Left colon (tissue), 2 donors: Measurements from ENCODE around the gene IVD. TPM values are rescaled to one million over a fixed set of nuclear protein-coding genes. Genes with fewer than 3 reads are reported as not detected.

Experiments used
- ATAC-seq: fragments of 200-7000 bp; cut with Tn5 transposase; one replicate; pipeline ENCODE4 v1.9.1; 2020; ENCODE audit warnings: mild to moderate bottlenecking, moderate library complexity
- DNase-seq, 2 donors: peaks; one replicate each; pipeline ENCODE4 v3.0.0-alpha.2; 2020
- intact Hi-C, 2 donors: fragments of 100-400 bp; cut with DNase I in 1 of 2; cut with micrococcal nuclease in 1 of 2; formaldehyde crosslinking; loops; one replicate each; pipeline versions ENCODE4 v1.11.2 to v1.14.0; 2022; cut with DNase I, micrococcal nuclease
- total RNA-seq, 2 donors: library from RNA; stranded (reverse); fragmentation: NEBNext Ultra II Directional; extraction: Animal tissue kit (Norgen Biotek cat#: 25700); gene quantifications; one replicate each; pipeline ENCODE4 v1.2.1, GENCODE V29; 2021
- donor health status: DM: no; HTN: no; CAD: no.
- donor health status: DM: yes; HTN: yes; CAD: no.

The IVD gene
- total RNA-seq, 2 donors from 2014 or later = 68.8 to 71.5 TPM

DNA sequence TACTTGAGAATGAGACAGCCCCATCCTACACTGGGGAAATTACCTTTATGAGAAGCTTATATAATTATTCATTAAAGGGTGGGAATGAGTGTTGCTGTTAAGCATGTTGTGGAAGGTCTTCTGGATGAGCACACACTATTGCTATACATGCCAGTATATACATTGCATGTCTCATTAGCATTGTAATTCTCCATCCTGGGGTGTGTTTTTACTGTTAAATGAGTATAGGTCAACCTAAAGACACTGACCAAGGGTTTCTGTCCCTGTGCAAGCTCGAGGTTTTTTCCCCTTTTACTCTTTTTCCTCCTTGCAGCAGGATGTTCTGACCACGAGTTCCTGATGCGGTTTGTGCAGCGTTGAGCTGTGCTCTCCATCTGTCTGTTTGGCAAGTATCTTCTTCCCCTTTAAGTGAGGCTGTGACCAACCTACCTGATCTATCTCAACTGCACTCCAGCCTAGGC, 7.2 kb upstream of the IVD start:
- no peak for ATAC-seq
- intact Hi-C loops = no loop called here
- peak in 1 of 2 donors; percentile 41 for DNase-seq

DNA sequence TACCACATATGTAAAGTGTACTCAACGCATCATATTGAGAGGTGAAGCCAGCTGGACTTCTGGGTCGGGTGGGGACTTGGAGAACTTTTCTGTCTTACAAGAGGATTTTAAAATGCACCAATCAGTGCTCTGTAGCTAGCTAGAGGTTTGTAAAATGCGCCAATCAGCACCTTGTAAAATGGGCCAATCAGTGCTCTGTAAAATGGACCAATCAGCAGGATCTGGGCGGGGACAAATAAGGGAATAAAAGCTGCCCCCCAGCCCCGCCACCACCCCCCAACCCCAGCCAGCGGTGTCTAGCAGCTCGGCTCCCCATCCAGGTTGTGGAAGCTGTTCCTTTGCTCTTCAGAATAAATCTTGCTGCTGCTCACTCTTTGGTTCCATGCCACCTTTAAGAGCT, 6.2 kb upstream of the IVD start:
- no peak for DNase-seq
- ATAC-seq = no peak
- intact Hi-C loops = no loop called here

DNA sequence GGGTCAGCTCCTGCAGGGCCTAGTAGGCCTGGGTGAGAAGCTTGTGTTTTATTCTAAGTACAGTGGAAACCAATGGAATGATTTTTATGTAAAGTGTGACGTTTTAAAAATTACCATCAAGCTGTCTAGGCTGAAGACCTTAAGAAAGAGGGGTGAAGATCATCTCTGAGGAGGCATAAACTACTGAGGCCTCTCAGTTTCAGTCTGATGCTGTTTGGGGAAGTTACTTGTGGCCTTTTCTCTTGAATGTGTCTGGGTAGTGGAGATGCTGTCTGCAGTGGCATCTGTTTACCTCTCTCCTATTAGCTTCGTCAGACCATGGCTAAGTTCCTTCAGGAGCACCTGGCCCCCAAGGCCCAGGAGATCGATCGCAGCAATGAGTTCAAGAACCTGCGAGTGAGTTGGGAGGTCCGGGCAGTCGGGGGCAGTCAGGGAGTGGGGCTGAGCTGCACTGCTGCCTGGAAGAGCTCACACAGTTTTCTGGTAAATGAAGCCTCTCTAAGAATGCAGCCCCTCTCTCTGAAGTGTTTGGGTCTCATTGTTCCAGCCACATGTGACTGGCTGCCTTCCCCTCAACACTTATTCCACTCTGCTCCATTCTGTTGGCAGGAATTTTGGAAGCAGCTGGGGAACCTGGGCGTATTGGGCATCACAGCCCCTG, 1.9 kb downstream of the IVD start:
- DNase-seq (no peak), ATAC-seq (no peak)
- intact Hi-C loops = no loop called here

DNA sequence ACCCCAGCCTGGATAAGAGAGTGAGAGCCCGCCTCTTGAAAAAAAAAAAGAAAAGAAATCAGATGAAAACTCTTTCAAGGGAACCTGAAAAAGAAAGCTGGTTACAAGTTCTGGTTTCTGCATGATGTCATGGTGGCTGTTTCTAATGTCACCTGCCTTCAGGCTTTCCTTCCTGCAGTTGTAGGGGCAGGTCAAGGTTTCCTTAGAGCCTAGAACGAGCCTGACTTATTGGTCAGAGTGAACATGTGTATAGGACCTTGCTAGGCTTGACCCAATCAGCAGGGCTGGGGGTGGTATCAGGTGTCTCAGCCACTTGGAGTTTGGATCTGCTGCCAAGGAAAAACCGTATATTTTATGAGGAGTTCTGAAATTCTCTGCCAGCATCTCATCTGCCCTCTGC, 3.8 kb downstream of the IVD start:
- ATAC-seq = no peak

DNA sequence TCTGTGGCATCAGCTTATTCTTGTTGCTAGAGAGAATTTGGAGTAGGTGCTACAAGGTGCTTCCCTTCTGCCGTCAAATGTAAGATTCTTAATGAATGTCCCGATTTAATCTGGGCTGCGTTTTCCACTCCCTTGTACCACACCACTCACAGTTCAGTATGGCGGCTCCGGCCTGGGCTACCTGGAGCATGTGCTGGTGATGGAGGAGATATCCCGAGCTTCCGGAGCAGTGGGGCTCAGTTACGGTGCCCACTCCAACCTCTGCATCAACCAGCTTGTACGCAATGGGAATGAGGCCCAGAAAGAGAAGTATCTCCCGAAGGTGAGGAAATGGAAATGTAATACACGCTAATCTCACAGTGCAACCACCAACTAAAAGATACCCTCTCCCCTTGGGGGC, 4.9 kb downstream of the IVD start:
- ATAC-seq (no peak), DNase-seq (no peak)
- intact Hi-C loops = loop anchor here in 1 of 2 donors (10.0 kb wide), 1 partner anchor 46 kb away; no protein-coding TSS in a partner anchor

More for the DNA sequence above, 3.8 kb downstream of the IVD start:
- intact Hi-C loops = no loop called here
- no peak for DNase-seq

DNA sequence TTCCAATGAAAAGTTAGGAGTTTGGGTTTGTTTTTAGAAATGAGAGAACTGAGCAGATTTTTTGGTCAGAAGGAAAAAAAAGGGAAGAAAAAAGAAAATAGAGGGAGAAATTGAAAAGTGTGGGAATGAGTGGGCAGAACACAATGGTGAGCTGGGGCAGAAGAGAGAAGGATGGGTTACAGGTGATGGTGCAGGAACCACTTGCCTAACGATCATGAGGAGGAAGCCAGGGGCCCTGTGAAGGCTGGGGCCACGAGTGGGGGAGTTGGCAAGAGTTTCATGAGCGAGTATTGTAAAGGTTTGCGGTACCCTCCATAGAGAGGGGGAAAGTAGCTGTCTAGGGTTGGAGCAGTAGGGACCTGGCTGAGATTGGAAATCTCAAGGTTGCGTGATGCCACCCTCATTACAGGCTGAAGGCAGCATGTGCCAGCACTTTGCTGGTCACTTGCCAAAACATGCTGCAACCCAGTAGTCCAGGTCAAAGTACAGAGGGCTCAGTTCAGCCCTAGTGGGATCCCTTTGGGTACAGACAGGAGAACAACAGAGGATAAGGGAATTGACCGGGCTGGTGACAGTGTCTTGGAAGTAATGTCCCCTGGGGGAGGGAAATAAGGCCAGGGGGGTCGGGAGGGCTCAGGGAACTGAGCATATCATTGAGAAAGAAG, 6.6 kb downstream of the IVD start:
- DNase-seq (peak; percentile 70 to 77), ATAC-seq (peak; percentile 98)
- intact Hi-C loops = loop anchor here in 1 of 2 donors (10.0 kb wide), 1 partner anchor 47 kb away; no protein-coding TSS in a partner anchor

DNA sequence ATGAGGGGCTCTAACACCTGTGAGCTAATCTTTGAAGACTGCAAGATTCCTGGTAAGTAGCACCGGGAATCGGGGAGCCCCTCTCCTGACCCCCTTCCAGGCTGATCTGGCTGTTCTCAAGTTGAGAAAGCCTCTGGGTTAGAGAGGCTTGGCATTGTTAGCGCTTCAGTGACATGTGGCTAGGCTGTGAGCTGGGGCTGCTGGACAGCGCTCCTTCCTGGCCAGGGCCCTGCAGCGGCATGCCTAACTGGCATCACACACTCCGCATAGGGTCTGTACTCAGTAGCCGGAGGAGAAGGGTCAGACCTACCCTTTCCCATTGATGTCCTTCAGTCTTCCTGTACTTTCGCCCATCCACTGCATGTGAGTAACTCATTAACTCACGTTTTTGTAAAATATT, 7.4 kb downstream of the IVD start:
- ATAC-seq (no peak), DNase-seq (no peak)
- intact Hi-C loops = loop anchor here in 1 of 2 donors (10.0 kb wide), 1 partner anchor 48 kb away; no protein-coding TSS in a partner anchor

GRCh38 chr15:40414816-40415215, 9.2 kb downstream of the IVD start:
- DNase-seq (no peak), ATAC-seq (no peak)
- intact Hi-C loops = loop anchor here in 1 of 2 donors (10.0 kb wide), 1 partner anchor 50 kb away; no protein-coding TSS in a partner anchor

DNA sequence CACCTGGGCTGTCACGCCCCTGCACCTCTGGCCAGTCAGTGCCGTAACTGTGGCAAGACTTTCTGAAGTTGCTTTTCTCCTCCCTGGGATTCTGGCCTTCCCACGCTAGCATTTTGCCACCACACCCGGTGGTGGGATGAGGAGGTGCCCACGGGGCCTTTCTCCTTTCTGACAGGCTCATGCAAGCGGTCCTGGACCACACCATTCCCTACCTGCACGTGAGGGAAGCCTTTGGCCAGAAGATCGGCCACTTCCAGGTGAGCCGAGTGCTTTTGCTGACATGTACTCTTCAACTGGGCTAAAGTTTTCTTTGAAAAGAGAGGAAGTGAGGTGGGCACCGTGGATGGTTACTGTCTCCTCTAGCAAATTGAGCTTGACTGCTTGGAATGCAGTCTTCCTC, 9.6 kb downstream of the IVD start:
- DNase-seq (no peak), ATAC-seq (no peak)
- intact Hi-C loops = loop anchor here in 1 of 2 donors (10.0 kb wide), 1 partner anchor 50 kb away; no protein-coding TSS in a partner anchor

DNA sequence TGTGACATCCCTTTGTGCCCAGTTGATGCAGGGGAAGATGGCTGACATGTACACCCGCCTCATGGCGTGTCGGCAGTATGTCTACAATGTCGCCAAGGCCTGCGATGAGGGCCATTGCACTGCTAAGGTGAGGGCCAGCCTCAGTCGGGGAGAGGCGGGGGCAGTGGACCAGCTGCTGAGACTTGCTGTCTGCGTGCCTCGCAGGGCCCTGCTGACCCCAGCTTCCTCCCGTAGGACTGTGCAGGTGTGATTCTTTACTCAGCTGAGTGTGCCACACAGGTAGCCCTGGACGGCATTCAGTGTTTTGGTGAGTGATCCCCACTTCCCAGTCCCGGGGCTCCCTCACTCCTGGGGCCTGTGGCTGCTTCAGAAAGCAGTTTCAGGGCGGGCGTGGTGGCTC, 10.5 kb downstream of the IVD start:
- intact Hi-C loops = loop anchor here in 1 of 2 donors (10.0 kb wide), 1 partner anchor 51 kb away; no protein-coding TSS in a partner anchor
- ATAC-seq (no peak), DNase-seq (no peak)

DNA sequence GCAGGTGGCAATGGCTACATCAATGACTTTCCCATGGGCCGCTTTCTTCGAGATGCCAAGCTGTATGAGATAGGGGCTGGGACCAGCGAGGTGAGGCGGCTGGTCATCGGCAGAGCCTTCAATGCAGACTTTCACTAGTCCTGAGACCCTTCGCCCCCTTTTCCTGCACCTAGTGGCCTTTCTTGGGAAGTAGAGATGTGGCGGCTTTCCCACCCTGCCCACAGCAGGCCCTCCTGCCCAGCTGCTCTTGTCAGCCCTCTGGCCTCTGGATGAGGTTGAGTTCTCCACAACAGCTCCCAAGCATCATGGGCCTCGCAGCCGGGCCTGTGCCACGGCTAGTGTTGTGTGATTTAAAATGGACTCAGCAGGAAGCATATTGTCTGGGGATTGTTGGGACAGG, 12.5 kb downstream of the IVD start:
- intact Hi-C loops = loop anchor here in 1 of 2 donors (10.0 kb wide), 1 partner anchor 53 kb away; no protein-coding TSS in a partner anchor
- no peak for DNase-seq

DNA sequence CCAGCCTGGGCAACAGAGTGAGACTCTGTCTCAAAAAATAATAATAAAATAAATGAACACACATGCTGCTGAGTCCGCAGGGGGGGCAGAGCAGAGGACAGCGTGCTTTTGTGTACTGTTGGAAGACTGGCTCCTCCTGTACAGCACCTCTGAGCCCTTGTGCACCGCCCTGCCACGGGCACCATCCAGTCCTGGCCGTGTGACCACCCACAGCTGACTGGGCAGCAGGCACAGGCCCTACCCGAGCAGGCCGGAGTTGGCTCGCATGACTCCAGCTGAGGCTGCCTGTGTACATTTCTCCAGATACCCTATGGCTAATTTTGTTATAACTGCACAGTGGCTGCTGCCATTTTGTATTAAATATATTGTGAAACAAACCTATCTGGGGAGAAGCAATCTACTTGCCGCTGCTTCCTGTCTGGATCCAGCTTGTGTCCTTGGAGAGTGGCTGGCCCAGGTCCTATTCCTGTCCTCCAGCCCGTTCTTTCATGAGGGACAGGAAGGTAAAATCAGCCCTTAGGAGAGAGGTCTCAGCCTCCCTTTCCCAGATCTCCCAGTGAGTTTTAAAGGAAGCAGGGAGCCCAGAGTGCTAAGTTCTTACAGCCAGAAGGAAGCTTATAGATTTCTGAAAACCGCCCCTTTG, 14.6 kb downstream of the IVD start:
- ATAC-seq (peak; percentile 19), DNase-seq (peak in 1 of 2 donors; percentile 16)
- intact Hi-C loops = loop anchor here (10.0 kb wide), 3 partner anchors 45 to 135 kb away; partner anchors contain the start of gene ANKRD63 (in 1 of the 2)

More for the DNA sequence above, 12.5 kb downstream of the IVD start:
- ATAC-seq = no peak

DNA sequence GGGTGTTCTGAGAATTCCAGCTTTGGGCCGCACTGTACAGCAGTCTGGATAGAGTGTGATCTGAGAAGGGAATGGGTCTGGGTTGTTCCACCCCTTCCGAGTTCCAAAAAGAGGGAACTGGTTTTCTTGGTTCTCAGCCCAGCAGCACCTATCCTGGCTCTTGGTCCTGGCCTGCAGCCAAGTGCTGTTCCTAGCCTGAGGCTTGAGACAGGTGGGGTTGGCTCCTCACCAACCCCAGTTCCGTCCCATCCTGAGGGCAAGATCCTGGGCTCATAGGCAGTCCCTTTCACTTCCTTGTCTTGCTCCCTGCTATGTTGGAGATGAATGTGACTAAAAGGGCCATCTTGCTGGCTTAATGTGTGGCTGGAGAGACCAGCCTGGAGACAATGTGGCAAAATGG, 15.2 kb downstream of the IVD start:
- ATAC-seq (peak; percentile 87), DNase-seq (peak; percentile 89 to 90)
- intact Hi-C loops = loop anchor here (10.0 kb wide), 3 partner anchors 46 to 136 kb away; partner anchors contain the start of gene ANKRD63 (in 1 of the 2)

DNA sequence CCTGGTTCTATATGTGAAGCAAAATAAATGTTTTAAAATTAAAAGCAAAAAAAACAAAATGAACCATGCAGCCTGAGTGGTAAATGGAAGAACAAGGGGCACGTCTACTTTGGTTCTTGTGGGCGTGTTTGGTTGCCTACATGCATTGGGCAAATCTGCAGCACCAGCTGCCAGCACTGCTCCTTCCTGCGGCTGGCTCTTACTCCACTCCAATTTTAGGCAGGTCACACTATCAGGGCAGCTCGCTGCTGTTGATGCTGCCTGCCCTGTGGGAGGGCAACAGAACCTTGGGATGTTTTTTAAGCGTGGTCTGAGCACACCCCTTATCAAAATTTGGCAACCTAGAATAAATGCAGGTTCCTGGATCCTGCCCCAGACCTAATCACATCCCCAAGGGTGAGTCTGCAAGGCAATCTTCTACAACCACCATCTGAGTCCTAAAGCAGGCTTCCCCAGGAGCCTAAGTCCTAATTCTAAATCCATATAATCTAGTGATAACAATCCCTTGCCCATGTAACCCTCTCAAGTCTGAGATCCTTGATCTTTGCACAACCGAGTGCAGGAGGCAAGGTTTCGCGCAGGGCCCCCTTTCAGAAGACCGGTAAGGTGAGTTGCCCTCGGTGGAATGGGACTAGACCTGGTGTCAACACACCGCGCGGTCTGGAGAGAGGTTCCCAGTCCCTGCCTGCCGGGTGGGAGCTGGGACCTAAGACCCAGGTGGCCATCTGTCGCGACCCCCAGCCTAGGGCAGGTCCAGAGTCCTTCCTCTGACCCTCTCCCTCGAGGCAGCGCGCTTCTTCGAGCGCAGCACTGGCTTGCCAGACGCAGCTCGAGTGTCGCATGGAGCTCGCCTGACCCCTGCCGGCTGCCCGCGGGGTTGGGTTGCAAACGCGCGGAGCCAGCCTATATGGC, 15.9 kb downstream of the IVD start:
- ATAC-seq (peak; percentile 86), DNase-seq (peak; percentile 70 to 88)
- intact Hi-C loops = loop anchor here (10.0 kb wide), 3 partner anchors 47 to 137 kb away; partner anchors contain the start of gene ANKRD63 (in 1 of the 2)

DNA sequence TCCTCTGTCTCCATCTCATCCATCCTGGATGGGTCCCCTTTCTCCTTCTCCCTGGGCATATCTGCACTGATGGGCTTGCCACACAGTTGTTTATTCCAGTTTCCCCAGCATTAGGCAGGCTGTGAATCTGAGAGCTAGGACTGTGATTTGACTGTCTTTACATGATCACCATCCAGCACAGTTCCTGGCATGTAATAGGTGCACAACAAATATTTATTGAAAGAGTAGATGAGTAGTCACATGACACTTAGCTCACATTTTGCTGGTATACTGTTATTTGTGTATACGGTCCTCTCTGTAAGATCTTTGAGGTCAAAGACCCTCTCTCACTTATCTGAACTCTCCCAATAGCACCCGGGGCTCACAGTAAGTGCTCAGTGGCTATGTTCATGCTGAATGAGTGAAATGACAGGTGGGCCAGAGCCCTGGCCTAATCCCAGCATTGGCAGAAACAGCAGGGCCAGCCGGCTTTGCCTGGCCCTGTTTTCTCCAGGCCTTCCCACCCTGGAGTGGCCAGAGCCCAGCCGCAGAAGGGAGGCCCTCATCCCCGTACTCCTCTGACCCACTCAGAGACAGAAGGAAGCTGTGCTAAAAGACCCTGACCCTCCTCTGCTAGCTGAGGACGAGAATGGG, 19.0 kb downstream of the IVD start:
- ATAC-seq = no peak
- DNase-seq = no peak

GRCh38 chr15:40425681-40426080, 20.1 kb downstream of the IVD start:
- no peak for ATAC-seq
- intact Hi-C loops = loop anchor here (10.0 kb wide), 3 partner anchors 51 to 141 kb away; partner anchors contain the start of gene ANKRD63 (in 1 of the 2)
- DNase-seq = no peak

More for the DNA sequence above, 19.0 kb downstream of the IVD start:
- intact Hi-C loops = loop anchor here (10.0 kb wide), 3 partner anchors 50 to 140 kb away; partner anchors contain the start of gene ANKRD63 (in 1 of the 2)

GRCh38 chr15:40427188-40427587, 21.6 kb downstream of the IVD start:
- no peak for DNase-seq
- intact Hi-C loops = loop anchor here (10.0 kb wide), 3 partner anchors 52 to 142 kb away; partner anchors contain the start of gene ANKRD63 (in 1 of the 2)
- ATAC-seq = no peak
